GM03348 (cell line): ENCODE data around the gene ADCY3.
A peak's percentile ranks its signal among the peaks of the same experiment; 100 is the strongest.

Experiments
- DNase-seq: peaks from one replicate; pipeline ENCODE4 v3.0.0; 2012; ENCODE audit warnings: low spot score

ADCY3 gene

GRCh38 chr2:24830351-24830750 lies 89.7 kb downstream of the ADCY3 start:
- no peak for DNase-seq

- DNase-seq = no peak
Measured at GRCh38 chr2:24828238-24828996, 91.6 kb downstream of the ADCY3 start.

GRCh38 chr2:24827321-24828237 lies 92.5 kb downstream of the ADCY3 start:
- peak; percentile 93 for DNase-seq

- DNase-seq = no peak
Measured at GRCh38 chr2:24826773-24827145, 93.3 kb downstream of the ADCY3 start.

- no peak for DNase-seq
Measured at GRCh38 chr2:24825883-24826772, 93.9 kb downstream of the ADCY3 start.

- no peak for DNase-seq
Measured at GRCh38 chr2:24824966-24825882, 94.8 kb downstream of the ADCY3 start.

GRCh38 chr2:24824071-24824588 lies 95.9 kb downstream of the ADCY3 start:
- DNase-seq = no peak

- DNase-seq = no peak
Measured at GRCh38 chr2:24822049-24822706, 97.9 kb downstream of the ADCY3 start.

- no peak for DNase-seq
Measured at GRCh38 chr2:24821433-24821891, 98.6 kb downstream of the ADCY3 start.

- no peak for DNase-seq
Measured at GRCh38 chr2:24820598-24821432, 99.2 kb downstream of the ADCY3 start.

- DNase-seq = no peak
Measured at GRCh38 chr2:24820175-24820513, 99.9 kb downstream of the ADCY3 start.

- DNase-seq = no peak
Measured at GRCh38 chr2:24819442-24820174, 100.4 kb downstream of the ADCY3 start.

GRCh38 chr2:24818721-24819167 lies 101.3 kb downstream of the ADCY3 start:
- no peak for DNase-seq

GRCh38 chr2:24816884-24817283 lies 103.2 kb downstream of the ADCY3 start:
- DNase-seq = peak; percentile 73

- no peak for DNase-seq
Measured at GRCh38 chr2:24816404-24816803, 103.6 kb downstream of the ADCY3 start.

- DNase-seq = no peak
Measured at GRCh38 chr2:24815171-24815570, 104.9 kb downstream of the ADCY3 start.

GRCh38 chr2:24814516-24814915 lies 105.5 kb downstream of the ADCY3 start:
- DNase-seq = no peak

- DNase-seq = no peak
Measured at GRCh38 chr2:24813691-24814137, 106.3 kb downstream of the ADCY3 start.
